Epithelial cell of prostate (primary cell): ENCODE measurements around the gene TRIM44.

ENCODE experiments used
- DNase-seq: peaks from one replicate; pipeline ENCODE4 v3.0.0-alpha.2; 2011; ENCODE audit warnings: low read depth, low spot score
- H3K27ac ChIP-seq: fragments of 450-650 bp; 2 replicates; pipeline ENCODE4 v1.5.1; 2017; ENCODE audit warnings: mild to moderate bottlenecking

TRIM44 gene

GRCh38 chr11:35662649-35663407 lies at the start of gene TRIM44:
Gene TRIM44 (plus strand): TSS chr11:35662775. CDS start chr11:35663112, 337 bp downstream.
- DNase-seq: peak; percentile 20
- H3K27ac ChIP-seq: peak within 1 kb of the TSS; percentile 93

GRCh38 chr11:35614939-35615569 lies 47.5 kb upstream of the TRIM44 start:
- no peak overlapping the region for H3K27ac ChIP-seq
- DNase-seq: no peak

- H3K27ac ChIP-seq: peak overlapping the region; percentile 98
- no peak for DNase-seq
Measured at GRCh38 chr11:35615921-35616900, 46.4 kb upstream of the TRIM44 start.

GRCh38 chr11:35617316-35617686 lies 45.3 kb upstream of the TRIM44 start:
- DNase-seq: no peak
- peak overlapping the region; percentile 98 for H3K27ac ChIP-seq

- peak; percentile 51 for DNase-seq
- peak within 1 kb of the TSS; percentile 98 for H3K27ac ChIP-seq
Measured at GRCh38 chr11:35617687-35618496, 44.7 kb upstream of the TRIM44 start, which contains the start of gene FJX1. Gene FJX1 (plus strand): TSS chr11:35618460. CDS start chr11:35618637, 177 bp downstream.

- H3K27ac ChIP-seq: peak overlapping the region; percentile 98
- DNase-seq: no peak
Measured at GRCh38 chr11:35618497-35619115, 44.0 kb upstream of the TRIM44 start.

GRCh38 chr11:35619116-35619854 lies 43.3 kb upstream of the TRIM44 start:
- DNase-seq: no peak
- H3K27ac ChIP-seq: peak overlapping the region; percentile 98

- H3K27ac ChIP-seq: peak overlapping the region; percentile 98
- DNase-seq: no peak
Measured at GRCh38 chr11:35619855-35620640, 42.5 kb upstream of the TRIM44 start.

- no peak for DNase-seq
- peak overlapping the region; percentile 98 for H3K27ac ChIP-seq
Measured at GRCh38 chr11:35620795-35621194, 41.8 kb upstream of the TRIM44 start.

- no peak for DNase-seq
- peak overlapping the region; percentile 98 for H3K27ac ChIP-seq
Measured at GRCh38 chr11:35621620-35622019, 41.0 kb upstream of the TRIM44 start.

- H3K27ac ChIP-seq: peak overlapping the region; percentile 98
- peak; percentile 62 for DNase-seq
Measured at GRCh38 chr11:35622070-35622469, 40.5 kb upstream of the TRIM44 start.

GRCh38 chr11:35623621-35624168 lies 38.9 kb upstream of the TRIM44 start:
- H3K27ac ChIP-seq: peak overlapping the region; percentile 98

GRCh38 chr11:35624316-35624715 lies 38.3 kb upstream of the TRIM44 start:
- H3K27ac ChIP-seq: peak overlapping the region; percentile 98
- DNase-seq: no peak

More at GRCh38 chr11:35623621-35624168, 38.9 kb upstream of the TRIM44 start:
- DNase-seq: peak; percentile 60

- peak overlapping the region; percentile 98 for H3K27ac ChIP-seq
Measured at GRCh38 chr11:35624781-35625180, 37.8 kb upstream of the TRIM44 start.

GRCh38 chr11:35626501-35626900 lies 36.1 kb upstream of the TRIM44 start:
- H3K27ac ChIP-seq: no peak overlapping the region
- DNase-seq: no peak

More at GRCh38 chr11:35624781-35625180, 37.8 kb upstream of the TRIM44 start:
- DNase-seq: no peak

- DNase-seq: no peak
- H3K27ac ChIP-seq: peak overlapping the region; percentile 73
Measured at GRCh38 chr11:35629511-35629910, 33.1 kb upstream of the TRIM44 start.

GRCh38 chr11:35629914-35630313 lies 32.7 kb upstream of the TRIM44 start:
- peak overlapping the region; percentile 73 for H3K27ac ChIP-seq

More at GRCh38 chr11:35629914-35630313, 32.7 kb upstream of the TRIM44 start:
- peak; percentile 87 for DNase-seq
